ENCODE data around the gene HBQ1. TPM values are rescaled to one million over a fixed set of nuclear protein-coding genes. Genes with fewer than 3 reads are reported as not detected.

Gene HBQ1
- total RNA-seq, 1 experiment from 2014 or later, result 10.4 TPM

GRCh38 chr16:166375-167121 is 13.7 kb upstream of the HBQ1 start:
- intact Hi-C loops (cut with micrococcal nuclease; ENCODE audit: unreplicated experiment), result no loop called here
- Histone ChIP-seq H3K4me1 (ENCODE audit: control insufficient read depth, insufficient read depth, low read length) (no peaks in the 10 kb centered on the region), H3K27me3 (ENCODE audit: control insufficient read depth, insufficient read depth, low read length) (no peaks in the 10 kb centered on the region), H3K4me3 (ENCODE audit: low read depth in 2 of 2, low read length in 2 of 2) (no peak overlapping the region), H3K36me3 (ENCODE audit: control insufficient read depth, insufficient read depth, low read length) (no peaks in the 10 kb centered on the region), H3K27ac (ENCODE audit: low read length) (no peak overlapping the region), H3K9me3 (ENCODE audit: control insufficient read depth, insufficient read depth, low read depth, low read length) (no peaks in the 10 kb centered on the region)
- in situ Hi-C loops (cut with HindIII; ENCODE audit: low pct_unique_long_range_greater_than_20kb, low sequenced_read_pairs), result no loop called here
- POLR2A ChIA-PET, result no interaction called here
- DNase-seq (ENCODE audit: low read depth, low spot score), result no peak
- CTCF ChIA-PET, result no interaction called here
- ATAC-seq, result no peak
- no TSS peak for BruUV-seq (replicated peaks)
- TF ChIP-seq SIN3A (IDR thresholded peaks at IDR 0.05; ENCODE audit: borderline replicate concordance, insufficient read depth, low read depth, low read length) (no peak), TCF7L2 (IDR thresholded peaks at IDR 0.05; ENCODE audit: low read depth, low read length) (no peak), CTCF (IDR thresholded peaks at IDR 0.05) (no peak), POLR2AphosphoS5 (IDR thresholded peaks at IDR 0.05; ENCODE audit: low read depth, low read length) (no peak), REST (IDR thresholded peaks at IDR 0.05; ENCODE audit: insufficient read depth in 1 of 2, low read depth in 2 of 2, low read length in 1 of 2) (no peak)

GRCh38 chr16:167122-167690 is 13.1 kb upstream of the HBQ1 start:
- no peak for TF ChIP-seq REST (IDR thresholded peaks at IDR 0.05; ENCODE audit: insufficient read depth in 1 of 2, low read depth in 2 of 2, low read length in 1 of 2)
- no peak for TF ChIP-seq TCF7L2 (IDR thresholded peaks at IDR 0.05; ENCODE audit: low read depth, low read length)
- TF ChIP-seq SIN3A (IDR thresholded peaks at IDR 0.05; ENCODE audit: borderline replicate concordance, insufficient read depth, low read depth, low read length), result no peak
- TF ChIP-seq CTCF (IDR thresholded peaks at IDR 0.05), result no peak
- TF ChIP-seq POLR2AphosphoS5 (IDR thresholded peaks at IDR 0.05; ENCODE audit: low read depth, low read length), result no peak
- intact Hi-C loops (cut with micrococcal nuclease; ENCODE audit: unreplicated experiment) (no loop called here), in situ Hi-C loops (cut with HindIII; ENCODE audit: low pct_unique_long_range_greater_than_20kb, low sequenced_read_pairs) (no loop called here)
- Histone ChIP-seq H3K4me3 (ENCODE audit: low read depth in 2 of 2, low read length in 2 of 2) (no peak overlapping the region), H3K36me3 (ENCODE audit: control insufficient read depth, insufficient read depth, low read length) (no peaks in the 10 kb centered on the region), H3K27ac (ENCODE audit: low read length) (no peak overlapping the region), H3K27me3 (ENCODE audit: control insufficient read depth, insufficient read depth, low read length) (no peaks in the 10 kb centered on the region), H3K9me3 (ENCODE audit: control insufficient read depth, insufficient read depth, low read depth, low read length) (no peaks in the 10 kb centered on the region), H3K4me1 (ENCODE audit: control insufficient read depth, insufficient read depth, low read length) (no peaks in the 10 kb centered on the region)
- no peak for DNase-seq (ENCODE audit: low read depth, low spot score)
- ATAC-seq, result no peak
- POLR2A ChIA-PET, result no interaction called here
- CTCF ChIA-PET, result no interaction called here
- BruUV-seq (replicated peaks), result no TSS peak

All from Panc1 (cell line).